8988T (cell line): ENCODE measurements around the gene SLC8A2.
"Not testable (repeated sequence)": the region's sequence is repeated elsewhere in the genome, so short reads cannot be mapped to it uniquely, and the experiment has no call there.

Experiments used
- DNase-seq: peaks from one replicate; pipeline ENCODE4 v3.0.0; 2011

Gene SLC8A2

DNA sequence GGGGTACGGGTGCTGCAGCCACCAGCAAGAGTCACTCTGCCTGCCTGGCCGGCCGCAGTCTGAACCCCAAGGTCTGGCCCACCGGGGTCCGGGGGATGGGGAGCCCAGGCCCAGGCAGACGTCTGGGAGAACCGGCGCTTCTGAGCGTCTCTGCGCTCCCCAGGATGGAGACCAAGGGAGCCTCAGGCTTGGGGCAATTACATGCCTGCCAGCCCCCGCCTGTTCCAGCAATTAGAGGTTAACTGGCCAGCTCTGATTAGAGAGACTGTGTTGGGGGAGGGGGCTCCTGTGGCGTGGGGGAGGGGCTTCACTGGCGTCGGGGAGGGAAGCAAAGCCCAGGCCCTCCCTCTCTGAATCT is 64.3 kb downstream of the SLC8A2 start:
- no peak for DNase-seq

DNA sequence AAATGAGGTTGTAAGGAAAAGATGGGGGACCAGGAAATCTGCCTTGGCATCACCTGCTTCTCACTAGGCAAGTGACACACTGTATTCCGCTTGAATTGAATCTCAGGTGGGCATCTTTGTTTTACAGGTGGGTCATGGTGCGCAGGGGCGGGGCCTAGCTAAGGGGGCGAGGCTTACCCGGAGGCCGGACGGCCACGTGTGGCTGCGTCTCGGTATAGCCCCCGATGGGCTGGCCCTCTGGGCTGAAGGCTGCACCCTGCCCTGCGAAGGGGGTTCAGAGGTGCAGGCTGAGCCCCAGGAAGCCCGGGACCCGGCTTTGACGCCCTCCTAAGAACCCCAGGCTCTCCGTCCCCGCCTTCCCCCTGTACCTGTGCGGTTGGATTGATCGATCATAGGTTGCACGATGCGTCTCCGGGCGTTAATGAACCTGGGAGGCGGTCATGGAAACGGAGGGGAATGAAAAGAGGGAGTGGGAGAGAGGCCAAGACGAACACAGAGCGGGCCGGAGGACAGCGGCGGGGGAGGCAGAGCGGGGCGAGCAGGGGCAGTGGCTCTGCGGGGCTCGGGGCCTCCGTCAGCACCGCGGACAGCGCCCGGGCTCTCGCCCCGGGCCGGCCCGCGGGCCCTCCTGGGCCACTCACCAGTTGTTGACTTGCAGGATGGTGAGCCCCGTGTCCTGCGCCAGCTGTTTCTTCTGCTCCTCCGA is 64.8 kb downstream of the SLC8A2 start:
- DNase-seq, result no peak

DNA sequence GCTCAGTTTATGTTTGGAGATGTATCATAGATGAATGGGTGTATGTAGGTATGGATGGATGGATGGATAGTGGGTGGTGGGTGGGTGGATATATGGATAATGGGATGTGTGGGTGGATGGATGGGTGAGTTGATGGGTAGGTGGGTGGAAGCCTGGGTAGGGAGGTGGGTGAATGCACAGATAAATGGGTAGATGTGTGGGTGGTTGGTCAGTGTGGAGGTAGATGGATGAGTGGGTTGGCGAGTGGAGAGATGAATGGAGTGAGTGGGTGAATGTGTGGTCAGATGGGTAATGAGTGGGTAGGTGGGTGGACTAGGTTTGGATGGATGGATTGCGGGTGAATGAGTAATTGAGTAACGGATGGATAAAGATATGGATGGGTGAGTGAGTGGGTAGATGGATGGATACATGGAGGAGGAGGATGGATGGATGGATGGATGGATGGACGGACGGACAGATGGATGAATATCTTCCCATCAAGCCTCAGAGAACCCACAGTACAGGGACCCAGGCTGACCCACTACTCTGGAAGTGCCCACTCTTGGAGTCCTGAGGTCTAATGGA is 65.8 kb downstream of the SLC8A2 start:
- DNase-seq, result no peak

DNA sequence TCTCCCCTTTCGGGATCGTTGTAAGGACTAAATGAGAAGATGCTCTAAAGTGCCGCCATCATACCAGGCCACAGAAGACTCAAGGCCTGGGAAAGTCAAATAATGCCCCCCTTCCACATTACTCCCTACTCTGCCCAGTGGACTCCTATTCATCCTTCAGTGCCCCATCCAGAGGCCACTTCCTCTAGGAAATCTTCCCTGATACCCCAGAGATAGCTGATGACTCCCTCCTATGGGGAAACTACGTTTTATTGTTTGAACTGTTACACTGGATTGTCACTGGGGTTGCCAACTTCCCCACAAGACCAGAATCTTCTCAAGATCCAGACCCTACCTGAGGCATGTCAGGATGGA is 66.5 kb downstream of the SLC8A2 start:
- no peak for DNase-seq

DNA sequence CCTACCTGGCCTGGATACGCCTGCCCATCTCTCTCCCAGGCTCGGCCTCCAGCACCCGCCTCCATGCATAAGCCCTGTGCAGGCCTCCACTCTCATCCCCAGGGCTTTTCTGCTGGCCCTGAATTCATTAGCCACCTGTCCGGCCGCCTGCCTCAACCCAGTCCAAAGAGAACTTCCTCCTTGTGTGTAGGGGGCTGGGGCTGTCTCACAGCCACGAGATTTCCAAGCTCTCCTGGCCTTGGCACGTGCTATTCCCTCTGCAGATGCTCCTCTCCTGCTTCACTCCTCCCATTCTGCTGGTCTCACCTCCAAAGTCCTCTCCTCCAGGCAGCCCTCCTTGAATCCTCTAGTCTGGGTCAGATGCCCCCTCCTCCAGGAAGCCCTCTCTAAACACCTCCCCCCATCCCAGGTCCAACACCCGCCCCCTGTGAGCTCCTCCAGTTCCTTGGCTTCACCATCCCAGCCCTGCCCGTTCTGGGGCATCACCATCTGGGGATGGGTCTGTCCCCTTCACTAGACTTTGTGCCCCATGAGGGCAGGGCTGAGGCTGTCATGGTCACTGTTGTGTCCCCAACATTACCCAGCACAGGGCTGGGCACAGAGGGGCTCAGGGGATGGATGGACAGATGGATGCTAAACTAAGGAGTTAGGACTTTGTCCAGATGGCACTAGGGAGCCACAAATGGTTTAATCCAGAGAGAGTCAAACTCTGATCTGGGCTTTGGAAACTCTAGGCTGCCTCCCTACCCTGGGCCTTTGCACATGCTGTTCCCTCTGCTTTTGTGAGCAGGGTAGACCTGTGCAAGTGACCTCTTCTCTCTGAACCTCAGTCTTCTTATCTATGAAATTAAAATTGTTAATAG is 67.1 kb downstream of the SLC8A2 start:
- DNase-seq, result no peak

DNA sequence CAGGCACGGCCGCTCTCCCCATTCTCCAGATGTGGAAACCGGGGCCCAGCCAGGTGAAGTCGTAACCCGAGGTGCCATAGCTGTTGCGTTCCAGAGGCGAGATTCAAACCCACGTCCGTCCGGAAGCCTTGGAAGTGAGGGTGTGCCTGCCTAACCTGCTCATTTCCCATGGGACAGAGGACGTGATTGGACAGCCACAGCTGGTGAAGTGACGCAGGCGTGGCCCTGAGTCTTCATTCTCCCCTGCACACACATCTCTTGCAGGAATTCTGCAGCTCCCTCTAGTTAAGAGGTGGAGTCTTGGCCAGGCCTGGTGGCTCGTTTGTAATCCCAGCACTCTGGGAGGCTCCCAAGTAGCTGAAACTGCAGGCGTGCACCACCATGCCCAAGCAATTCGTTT is 69.2 kb downstream of the SLC8A2 start:
- no peak for DNase-seq

DNA sequence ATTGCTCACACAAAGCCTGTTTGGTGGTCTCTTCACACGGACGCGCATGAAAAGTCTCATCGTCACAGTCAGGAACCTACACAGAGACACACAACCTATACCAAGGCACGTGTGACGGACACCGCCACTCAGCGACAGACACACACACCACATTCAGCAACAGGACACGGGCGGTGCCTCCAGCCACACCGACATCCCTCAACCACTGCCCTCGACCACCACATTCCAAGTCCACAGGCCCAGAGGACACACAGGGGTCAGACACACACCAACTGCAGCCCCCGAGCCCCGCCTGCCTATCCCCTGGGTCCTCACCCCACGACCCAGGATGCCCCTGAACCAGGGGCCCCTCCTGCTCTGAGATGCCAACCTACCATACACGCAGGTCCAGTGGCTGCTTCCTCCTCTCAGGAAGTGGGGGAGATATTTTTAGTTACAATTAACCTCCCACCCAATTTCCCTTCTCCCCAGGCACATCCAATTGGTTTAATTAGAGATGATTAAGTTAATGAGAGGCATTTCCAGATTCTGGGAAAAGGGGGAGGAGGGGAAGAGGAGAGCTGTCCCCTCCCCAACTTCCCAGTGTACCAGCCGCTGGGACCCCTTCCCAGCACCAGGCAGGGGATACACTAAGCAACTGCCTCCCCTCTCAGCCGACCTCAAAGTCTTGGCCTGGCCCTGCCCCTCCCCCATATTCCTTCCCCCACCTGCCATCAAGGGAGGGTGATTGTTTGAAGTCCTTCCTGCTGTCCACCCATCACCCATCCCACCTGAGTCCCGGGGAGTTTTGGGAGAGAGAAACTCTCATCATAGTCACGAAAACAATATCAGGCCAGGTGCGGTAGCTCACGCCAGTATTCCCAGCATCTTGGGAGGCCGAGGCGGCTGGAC is 72.7 kb downstream of the SLC8A2 start:
- no peak for DNase-seq

DNA sequence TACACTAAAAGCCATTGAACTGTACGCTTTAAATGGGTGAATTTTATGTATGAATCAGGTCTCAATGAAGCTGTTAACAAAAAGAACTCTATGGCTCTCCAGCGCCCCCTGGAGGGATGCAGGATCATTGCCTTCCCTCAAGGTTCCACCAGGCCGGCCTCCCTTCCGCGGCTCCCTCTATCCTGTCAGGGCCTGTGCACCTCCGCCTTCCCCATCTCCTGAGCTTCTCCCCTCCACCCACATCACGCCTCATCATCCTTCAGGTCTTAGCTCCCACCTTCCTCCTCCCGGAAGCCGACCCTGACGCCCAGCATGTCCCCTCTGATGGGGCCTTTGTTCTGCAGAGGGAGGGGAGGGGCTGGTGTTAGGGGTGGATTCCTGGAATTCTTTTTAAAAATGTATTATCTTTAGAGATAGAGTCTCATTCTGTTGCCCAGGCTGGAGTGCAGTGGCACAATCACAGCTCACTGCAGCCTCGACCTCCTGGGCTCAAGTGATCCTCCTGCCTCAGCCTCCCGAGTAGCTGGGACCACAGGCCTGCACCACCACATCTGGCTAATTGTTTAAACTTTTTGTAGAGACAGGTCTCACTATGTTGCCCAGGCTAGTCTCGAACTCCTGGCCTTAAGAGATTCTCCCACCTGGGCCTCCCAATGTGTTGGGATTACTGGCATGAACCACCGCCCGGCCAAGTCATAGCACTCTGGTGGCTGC is 80.0 kb downstream of the SLC8A2 start:
- no peak for DNase-seq

DNA sequence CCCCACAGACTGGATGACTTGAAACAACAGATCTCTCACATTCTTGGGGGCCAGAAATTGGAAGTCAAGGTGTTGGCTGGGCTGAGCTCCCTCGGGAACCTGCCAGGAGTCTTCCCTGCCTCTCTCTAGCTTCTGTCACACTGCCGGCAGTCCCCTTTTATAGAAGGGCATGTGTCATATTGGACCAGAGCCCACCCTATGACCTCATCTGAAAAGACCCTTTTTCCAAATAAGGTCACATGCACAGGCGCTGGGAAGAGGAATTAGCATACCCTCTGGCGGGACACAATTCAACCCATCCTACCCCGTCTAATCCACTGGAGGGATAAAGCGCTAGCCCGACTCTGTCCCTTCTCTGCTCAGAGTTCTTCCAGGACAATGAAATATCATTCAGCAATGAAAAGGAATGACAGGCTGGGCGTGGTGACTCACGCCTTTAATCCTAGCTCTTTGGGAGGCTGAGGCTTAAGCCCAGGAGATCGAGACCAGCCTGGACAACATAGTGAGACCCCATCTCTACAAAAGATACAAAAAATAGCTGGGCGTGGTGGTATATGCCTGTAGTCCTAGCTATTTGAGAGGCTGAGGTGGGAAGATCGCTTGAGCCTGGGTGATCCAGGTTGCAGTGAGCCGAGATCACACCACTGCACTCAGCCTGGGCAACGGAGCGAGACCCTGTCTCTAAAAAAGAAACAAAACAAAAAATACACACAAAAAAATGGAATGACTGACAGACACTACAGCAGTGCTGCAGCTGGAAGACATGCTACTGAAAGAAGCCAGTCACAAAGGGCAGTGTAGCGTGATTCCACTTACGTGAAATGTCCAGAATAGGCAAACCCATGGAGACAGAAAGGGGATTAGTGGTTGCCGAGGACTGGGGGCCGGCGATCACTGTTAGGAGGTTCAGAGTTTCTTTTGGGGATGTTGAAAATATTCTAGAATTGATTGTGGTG is 80.9 kb downstream of the SLC8A2 start:
- no peak for DNase-seq

DNA sequence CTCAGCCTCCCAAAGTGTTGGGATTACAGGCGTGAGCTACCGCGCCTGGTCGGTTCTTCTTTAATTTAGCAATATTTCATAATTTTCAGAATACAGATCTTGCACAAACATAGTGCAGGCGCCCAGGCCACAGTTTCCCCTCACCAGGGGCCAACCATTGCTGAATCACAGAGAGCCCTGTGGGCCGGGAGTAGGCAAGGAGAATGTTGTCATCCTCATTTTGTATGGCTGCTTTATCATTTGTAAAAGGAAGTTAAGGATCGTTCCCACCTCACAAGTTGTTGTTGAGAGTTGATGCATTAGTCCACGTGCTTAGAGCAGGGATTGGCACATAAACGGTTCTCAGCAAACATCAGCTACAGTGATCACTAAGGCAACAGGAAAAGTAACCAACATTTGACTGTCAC is 82.5 kb downstream of the SLC8A2 start:
- no peak for DNase-seq

DNA sequence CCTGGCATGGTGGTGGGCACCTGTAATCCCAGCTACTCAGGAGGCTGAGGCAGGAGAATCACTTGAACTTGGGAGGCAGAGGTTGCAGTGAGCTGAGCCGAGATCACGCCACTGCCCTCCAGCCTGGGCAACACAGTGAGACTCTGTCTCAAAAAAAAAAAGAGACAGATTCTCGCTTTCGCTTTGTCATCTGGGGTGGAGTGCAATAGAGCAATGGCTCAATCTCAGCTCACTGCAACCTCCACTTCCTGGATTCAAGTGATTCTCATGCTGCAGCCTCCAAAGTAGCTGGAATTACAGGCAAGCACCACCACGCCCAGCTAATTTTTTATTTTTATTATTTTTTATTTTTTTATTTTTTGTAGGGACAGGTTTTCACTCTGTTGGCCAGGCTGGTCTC is 83.0 kb downstream of the SLC8A2 start:
- not testable (repeated sequence) for DNase-seq

DNA sequence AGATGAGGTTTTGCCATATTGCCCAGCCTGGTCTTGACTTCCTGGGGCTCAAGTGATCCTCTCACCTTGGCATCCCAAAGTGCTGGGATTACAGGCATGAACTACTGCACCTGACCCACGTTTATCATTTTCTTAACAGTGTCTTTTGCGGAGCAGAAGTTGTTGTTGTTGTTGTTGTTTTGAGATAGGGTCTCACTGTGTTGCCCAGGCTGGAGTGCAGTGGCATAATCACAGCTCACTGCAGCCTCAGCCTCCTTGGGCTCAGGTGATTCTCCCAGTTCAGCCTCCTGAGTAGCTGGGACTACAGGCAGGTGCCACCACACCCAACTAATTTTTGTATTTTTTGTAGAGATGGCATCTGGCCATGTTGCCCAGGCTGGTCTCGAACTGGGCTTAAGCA is 84.1 kb downstream of the SLC8A2 start:
- DNase-seq, result not testable (repeated sequence)

DNA sequence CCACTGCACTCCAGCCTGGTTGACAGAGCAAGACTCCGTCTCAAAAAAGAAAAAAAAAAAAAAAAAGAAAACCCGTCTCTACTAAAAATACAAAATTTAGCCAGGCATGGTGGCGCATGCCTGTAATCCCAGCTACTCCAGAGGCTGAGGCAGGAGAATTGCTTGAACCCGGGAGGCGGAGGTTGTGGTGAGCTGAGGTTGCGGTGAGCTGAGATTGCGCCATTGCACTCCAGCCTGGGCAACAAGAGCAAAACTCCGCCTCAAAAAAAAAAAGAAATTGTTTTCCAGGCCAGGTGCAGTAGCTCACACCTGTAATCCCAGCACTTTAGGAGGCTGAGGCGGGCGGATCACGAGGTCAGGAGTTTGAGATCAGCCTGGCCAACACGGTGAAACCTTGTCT is 85.1 kb downstream of the SLC8A2 start:
- not testable (repeated sequence) for DNase-seq

DNA sequence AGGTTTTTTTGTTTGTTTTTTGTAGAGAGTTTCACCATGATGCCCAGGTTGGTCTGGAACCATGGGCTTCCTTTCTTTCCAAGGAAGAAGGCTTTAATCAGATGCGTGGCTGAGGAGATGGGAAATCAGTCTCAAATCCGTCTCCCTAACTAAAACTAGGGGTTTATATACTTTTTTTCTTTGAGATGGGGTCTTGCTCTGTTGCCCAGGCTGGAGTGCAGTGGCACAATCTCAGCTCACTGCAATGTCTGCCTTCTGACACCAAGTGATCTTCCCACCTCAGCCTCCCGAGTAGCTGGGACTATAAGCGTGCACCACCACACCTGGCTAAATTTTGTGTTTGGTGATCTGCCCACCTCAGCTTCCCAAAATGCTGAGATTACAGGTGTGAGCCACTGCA is 87.2 kb downstream of the SLC8A2 start:
- DNase-seq, result not testable (repeated sequence)

DNA sequence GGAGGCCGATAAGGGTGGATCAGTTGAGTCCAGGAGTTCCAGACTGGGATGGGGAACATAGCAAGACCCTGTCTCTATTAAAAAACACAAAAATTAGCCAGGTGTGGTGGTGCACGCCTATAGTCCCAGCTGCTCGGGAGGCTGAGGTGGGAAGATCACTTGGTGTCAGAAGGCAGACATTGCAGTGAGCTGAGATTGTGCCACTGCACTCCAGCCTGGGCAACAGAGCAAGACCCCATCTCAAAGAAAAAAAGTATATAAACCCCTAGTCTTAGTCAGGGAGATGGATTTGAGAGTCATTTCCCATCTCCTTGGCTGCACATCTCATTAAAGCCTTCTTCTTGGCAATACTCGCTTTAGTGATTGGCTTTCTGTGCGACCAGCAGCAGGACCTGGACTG is 87.8 kb downstream of the SLC8A2 start:
- not testable (repeated sequence) for DNase-seq

DNA sequence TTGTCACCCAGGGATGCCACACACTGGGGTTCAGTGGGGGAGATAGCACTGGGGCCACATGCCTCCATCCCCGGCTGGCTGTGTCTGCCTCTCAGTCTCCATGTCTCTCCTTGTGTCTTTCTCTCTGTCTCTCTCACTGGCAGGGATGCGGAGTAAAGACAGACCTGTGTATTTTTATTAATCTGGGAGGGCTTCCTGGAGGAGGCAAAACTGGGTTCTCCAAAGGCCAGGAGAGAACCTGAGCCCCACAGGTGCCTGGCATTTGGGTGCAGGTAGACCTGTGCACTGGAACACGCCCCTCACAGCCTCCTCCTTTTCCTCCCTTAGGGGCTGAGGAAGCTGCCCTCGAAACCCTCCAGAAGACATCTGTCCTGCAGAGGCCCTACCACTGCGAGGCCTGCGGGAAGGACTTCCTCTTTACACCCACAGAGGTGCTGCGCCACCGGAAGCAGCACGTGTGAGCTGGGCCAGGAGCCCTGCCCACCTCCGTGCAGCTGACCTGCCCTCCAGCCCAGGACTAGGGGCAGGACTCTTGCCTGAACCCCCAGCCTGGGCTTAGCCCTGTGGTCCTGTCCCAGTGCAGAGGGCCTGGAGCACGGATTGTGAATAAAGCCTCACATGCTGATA is 89.9 kb downstream of the SLC8A2 start:
- no peak for DNase-seq

DNA sequence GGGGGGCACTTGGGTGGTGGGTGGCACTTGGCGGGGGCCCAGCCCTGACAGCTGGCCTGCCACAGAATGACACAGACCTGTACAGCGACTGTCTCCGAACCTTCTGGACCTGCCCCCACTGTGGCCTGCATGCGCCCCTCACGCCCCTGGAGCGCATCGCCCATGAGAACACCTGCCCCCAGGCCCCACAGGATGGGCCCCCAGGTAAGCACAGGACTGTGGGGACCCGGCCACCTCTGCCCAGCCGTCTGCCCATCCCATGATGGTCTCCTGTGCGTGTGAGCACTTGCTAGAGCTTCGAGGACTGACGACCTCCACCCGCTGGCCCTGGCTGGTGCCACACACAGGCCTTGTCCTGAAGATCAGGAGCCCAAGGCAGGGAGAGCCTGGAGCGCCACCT is 90.6 kb downstream of the SLC8A2 start:
- no peak for DNase-seq

DNA sequence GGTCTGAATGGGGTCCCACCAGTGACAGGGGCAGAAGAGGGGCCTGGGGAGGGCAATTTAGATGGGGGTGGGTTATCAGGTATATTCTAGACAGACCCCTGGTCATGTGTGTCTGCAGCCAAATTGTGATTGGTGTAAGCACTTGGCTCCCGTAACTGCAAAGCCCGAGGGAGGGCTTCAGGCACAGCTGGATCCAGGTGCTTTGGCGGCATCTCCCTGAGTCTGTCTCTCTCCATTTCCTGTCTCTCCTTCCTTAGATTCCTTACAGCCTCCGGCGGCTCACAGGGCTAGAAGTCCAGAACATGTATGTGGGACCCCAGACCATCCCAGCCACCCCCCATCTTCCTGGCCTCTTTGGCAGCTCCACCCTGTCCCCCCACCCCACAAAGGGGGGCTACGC is 91.1 kb downstream of the SLC8A2 start:
- no peak for DNase-seq

DNA sequence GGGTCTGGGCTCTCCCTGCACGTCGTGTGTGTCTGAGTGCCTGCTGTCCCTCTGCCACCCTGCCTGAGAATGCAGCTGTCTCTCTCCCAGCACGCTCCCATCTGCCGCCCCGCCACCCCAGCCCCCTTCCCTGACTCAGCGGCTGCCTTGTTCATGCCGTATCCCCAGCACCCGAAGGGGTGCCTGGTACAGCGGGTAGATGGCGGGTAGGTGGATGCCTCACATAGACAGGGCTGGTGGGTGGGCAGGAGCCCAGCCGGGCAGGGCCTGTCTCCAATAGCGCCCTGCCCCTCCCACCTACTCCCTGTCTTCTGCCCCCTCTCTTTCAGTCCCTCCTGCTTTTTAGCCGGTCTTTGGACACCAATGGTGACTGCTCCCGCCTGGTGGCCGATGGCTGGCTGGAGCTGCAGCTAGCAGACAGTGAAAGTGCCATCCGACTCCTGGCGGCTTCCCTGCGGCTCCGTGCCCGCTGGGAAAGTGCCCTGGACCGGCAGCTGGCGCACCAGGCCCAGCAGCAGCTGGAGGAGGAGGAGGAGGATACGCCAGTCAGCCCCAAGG is 92.2 kb downstream of the SLC8A2 start:
- no peak for DNase-seq

DNA sequence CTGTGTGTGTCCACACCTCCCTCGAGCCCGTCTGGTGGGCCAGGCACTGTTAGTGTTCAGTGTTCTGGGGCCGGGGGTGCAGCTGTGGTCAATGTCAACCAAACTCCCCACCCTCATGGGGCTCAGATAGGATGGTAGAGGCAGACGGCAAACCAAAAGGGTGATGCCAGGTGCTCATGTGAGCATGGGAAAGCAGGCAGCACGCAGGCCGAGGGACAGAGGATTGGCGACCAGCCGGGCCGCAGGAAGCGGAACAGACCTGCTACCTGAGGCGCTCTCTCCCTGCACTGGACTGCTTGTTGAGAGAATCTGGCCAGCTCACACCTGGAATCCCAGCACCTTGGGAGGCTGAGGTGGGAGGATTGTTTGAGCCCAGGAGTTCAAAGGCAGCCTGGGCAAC is 93.4 kb downstream of the SLC8A2 start:
- DNase-seq, result no peak
